Mesendoderm (in vitro differentiated cells): Measurements from ENCODE around the gene IQCE.

Experiments used
- DNase-seq: peaks from one replicate; pipeline ENCODE4 v3.0.0; 2013
- H2AK5ac ChIP-seq: 2 replicates; pipeline ENCODE4 v1.6.1; 2013; ENCODE audit warnings: low read length, inconsistent platforms
- H2BK120ac ChIP-seq: 2 replicates; pipeline ENCODE4 v1.6.1; 2013; ENCODE audit warnings: low read depth, mild to moderate bottlenecking, low read length, moderate library complexity, mixed read lengths
- H2BK15ac ChIP-seq: replicated peaks from 2 replicates; pipeline ENCODE4 v1.6.1; 2013; ENCODE audit warnings: low read depth, mild to moderate bottlenecking, moderate library complexity
- H2BK5ac ChIP-seq: 2 replicates; pipeline ENCODE4 v1.6.1; 2013; ENCODE audit warnings: low read length, inconsistent platforms
- H3K18ac ChIP-seq: 2 replicates; pipeline ENCODE4 v1.6.1; 2013; ENCODE audit warnings: mild to moderate bottlenecking, low read length, mixed read lengths
- H3K23ac ChIP-seq: one replicate; pipeline ENCODE4 v1.6.1; 2013; ENCODE audit warnings: low read length
- H3K27ac ChIP-seq: 2 replicates; pipeline ENCODE4 v1.5.1; 2013; ENCODE audit warnings: low read depth, mild to moderate bottlenecking, inconsistent platforms, low read length, moderate library complexity
- H3K27me3 ChIP-seq: 2 replicates; pipeline ENCODE4 v1.6.1; 2013; ENCODE audit warnings: low read length, control low read depth, mild to moderate bottlenecking, inconsistent platforms; ENCODE audit not compliant: insufficient read depth, poor library complexity
- H3K36me3 ChIP-seq: 2 replicates; pipeline ENCODE4 v1.6.1; 2013; ENCODE audit warnings: low read length, inconsistent platforms; ENCODE audit not compliant: control insufficient read depth, insufficient read depth
- H3K4ac ChIP-seq: one replicate; pipeline ENCODE4 v1.6.1; 2013; ENCODE audit warnings: low read depth, mild to moderate bottlenecking, low read length, moderate library complexity
- H3K4me1 ChIP-seq: 2 replicates; pipeline ENCODE4 v1.6.1; 2013; ENCODE audit warnings: low read depth, low read length, inconsistent platforms; ENCODE audit not compliant: control insufficient read depth
- H3K4me2 ChIP-seq: 2 replicates; pipeline ENCODE4 v1.6.1; 2013; ENCODE audit warnings: low read length
- H3K4me3 ChIP-seq: 2 replicates; pipeline ENCODE4 v1.5.1; 2013; ENCODE audit warnings: mild to moderate bottlenecking, low read length
- H3K56ac ChIP-seq: one replicate; pipeline ENCODE4 v1.6.1; 2013; ENCODE audit warnings: low read length
- H3K79me1 ChIP-seq: 2 replicates; pipeline ENCODE4 v1.6.1; 2013; ENCODE audit warnings: low read length, inconsistent platforms
- H3K79me2 ChIP-seq: 2 replicates; pipeline ENCODE4 v1.6.1; 2013; ENCODE audit warnings: mild to moderate bottlenecking, low read length; ENCODE audit not compliant: control insufficient read depth, insufficient read depth
- H3K9ac ChIP-seq: 2 replicates; pipeline ENCODE4 v1.6.1; 2013; ENCODE audit warnings: low read length, inconsistent platforms
- H4K5ac ChIP-seq: one replicate; pipeline ENCODE4 v1.6.1; 2013; ENCODE audit warnings: low read length
- H4K8ac ChIP-seq: one replicate; pipeline ENCODE4 v1.6.1; 2013; ENCODE audit warnings: low read depth, mild to moderate bottlenecking, control low read depth, low read length, moderate library complexity
- WGBS: extraction: QIAGEN DNeasy Blood & Tissue Kit; methylation state at CpG from one replicate; pipeline ENCODE4 v1.1.7; 2013; ENCODE audit warnings: low lambda C conversion rate, missing lambda C conversion rate; ENCODE audit not compliant: insufficient coverage; ENCODE audit errors: extremely low coverage; 5-methylcytosine and 5-hydroxymethylcytosine counted together

Gene IQCE

DNA sequence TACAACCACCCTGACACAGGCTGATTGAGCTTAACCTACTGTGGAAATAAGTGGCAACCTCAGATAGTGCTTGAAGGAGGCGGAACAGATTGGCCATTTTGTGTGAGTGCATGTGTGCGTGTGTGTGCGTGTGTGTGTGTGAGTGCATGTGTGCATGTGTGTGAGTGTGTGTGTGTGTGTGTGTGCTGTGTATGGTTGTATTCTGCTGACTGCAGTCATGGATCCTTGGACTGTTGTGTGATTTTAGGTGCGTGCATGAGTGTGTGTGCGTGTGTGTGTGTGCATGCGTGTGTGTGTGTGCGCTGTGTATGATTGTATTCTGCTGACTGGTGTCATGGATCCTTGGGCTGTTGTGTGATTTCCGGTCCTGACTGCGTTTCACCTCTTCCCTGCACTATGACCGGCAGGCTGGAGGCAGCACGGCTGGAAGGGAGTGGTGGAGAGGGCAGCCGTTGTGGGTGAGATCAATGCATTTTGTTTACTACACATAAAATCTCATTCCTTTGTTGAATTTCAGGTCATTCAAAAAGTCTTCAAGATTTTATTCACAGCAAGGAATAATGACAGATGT lies 6.3 kb downstream of the IQCE start:
- no peak overlapping the region for H2BK5ac ChIP-seq
- no peak overlapping the region for H3K4me2 ChIP-seq
- H3K56ac ChIP-seq = no peak overlapping the region
- no peaks in the 10 kb centered on the region for H3K79me2 ChIP-seq
- H3K27ac ChIP-seq = no peak overlapping the region
- no peaks in the 10 kb centered on the region for H3K36me3 ChIP-seq
- no peaks in the 10 kb centered on the region for H3K27me3 ChIP-seq
- no peak overlapping the region for H3K9ac ChIP-seq
- no peak overlapping the region for H3K4me3 ChIP-seq
- H3K23ac ChIP-seq = no peak overlapping the region
- H3K18ac ChIP-seq = no peak overlapping the region
- no peak overlapping the region for H2BK120ac ChIP-seq
- H3K79me1 ChIP-seq = peaks cover 2% of the 10 kb centered on the region
- no peak for DNase-seq
- H3K4me1 ChIP-seq = no peaks in the 10 kb centered on the region
- H3K4ac ChIP-seq = no peak overlapping the region
- H4K5ac ChIP-seq = no peak overlapping the region
- no peak overlapping the region for H2AK5ac ChIP-seq
- no peak overlapping the region for H4K8ac ChIP-seq
- WGBS = no CpG with 5 or more reads among the region's 12 CpGs
- H2BK15ac ChIP-seq = no peak overlapping the region

DNA sequence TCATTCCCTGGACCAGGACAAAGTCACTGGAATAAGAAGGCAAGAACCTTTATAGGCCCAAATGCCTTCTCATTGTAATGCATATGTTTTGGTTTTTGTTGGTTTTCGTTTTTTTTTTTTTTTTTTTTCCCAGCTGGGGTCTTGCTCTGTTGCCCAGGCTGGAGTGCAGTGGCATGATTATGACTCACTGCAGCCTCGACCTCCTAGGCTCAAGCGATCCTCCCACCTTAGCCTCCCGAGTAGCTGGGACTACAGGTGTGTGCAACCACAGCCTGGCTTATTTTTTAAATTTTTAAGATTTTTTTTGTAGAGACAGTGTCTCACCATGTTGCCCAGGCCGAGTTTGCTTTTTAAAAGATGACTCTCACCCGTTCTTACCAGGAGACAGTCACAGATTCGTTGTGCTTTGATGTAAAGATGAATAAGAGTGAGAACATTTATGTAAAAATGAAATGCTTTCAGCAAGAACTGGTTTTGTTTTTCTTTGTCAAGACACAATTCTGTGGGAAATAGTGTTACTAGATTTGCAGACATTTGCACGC lies 7.6 kb downstream of the IQCE start:
- Histone ChIP-seq H3K4ac (no peak overlapping the region), H3K9ac (no peak overlapping the region), H4K5ac (no peak overlapping the region), H4K8ac (no peak overlapping the region), H2AK5ac (no peak overlapping the region), H2BK5ac (no peak overlapping the region), H3K27me3 (no peaks in the 10 kb centered on the region), H2BK120ac (no peak overlapping the region), H3K4me3 (no peak overlapping the region), H3K56ac (no peak overlapping the region), H3K79me2 (no peaks in the 10 kb centered on the region), H3K18ac (no peak overlapping the region), H3K79me1 (no peaks in the 10 kb centered on the region), H3K27ac (no peak overlapping the region), H2BK15ac (no peak overlapping the region), H3K36me3 (no peaks in the 10 kb centered on the region), H3K4me2 (no peak overlapping the region), H3K4me1 (no peaks in the 10 kb centered on the region), H3K23ac (no peak overlapping the region)
- WGBS = no CpG with 5 or more reads among the region's 8 CpGs
- no peak for DNase-seq

DNA sequence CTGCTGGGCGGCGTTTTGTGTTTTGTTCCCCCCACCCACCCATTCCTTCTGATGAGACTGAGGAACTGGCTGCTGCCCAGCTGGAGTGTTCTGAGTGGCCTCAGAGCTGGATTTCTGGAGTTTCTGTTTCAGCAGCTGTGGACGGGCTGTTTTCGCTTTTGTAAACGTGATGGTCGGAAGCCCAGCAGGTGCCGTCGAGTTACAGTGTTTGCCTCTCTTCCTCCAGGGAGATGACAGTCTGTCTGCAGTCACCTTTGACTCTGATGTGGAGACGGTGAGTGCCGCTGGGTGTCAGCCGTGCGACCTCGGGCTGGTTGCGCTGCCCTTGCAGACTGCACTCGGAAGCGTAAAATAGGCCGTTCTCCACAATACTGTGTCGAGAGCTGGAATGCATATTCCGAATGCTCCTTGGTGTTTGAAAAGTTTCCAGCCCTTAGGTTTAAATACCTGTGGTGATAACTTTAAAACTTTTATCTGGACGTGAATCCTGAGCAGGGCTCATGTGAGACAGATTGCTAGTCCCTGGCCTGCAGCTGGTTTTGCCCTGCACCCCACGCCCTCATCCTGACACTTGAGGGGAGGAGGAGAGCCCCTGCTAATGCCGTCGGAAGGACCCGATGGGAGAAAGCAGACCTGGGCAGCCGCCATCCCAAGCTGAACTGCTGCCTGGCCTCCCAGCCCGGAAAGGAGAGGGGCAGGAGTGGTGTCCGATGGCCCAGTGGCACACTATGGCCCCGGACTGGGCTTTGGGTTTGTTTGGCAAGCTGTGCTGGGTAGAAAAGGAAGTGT lies 8.3 kb downstream of the IQCE start:
- no peaks in the 10 kb centered on the region for H3K79me2 ChIP-seq
- H3K4me1 ChIP-seq = no peaks in the 10 kb centered on the region
- H3K27ac ChIP-seq = no peak overlapping the region
- no peaks in the 10 kb centered on the region for H3K79me1 ChIP-seq
- no peak overlapping the region for H3K4me2 ChIP-seq
- H3K4me3 ChIP-seq = no peak overlapping the region
- H3K27me3 ChIP-seq = no peaks in the 10 kb centered on the region
- H3K4ac ChIP-seq = no peak overlapping the region
- DNase-seq = no peak
- no peak overlapping the region for H2BK5ac ChIP-seq
- H4K8ac ChIP-seq = no peak overlapping the region
- H2AK5ac ChIP-seq = no peak overlapping the region
- H2BK15ac ChIP-seq = no peak overlapping the region
- H3K36me3 ChIP-seq = no peaks in the 10 kb centered on the region
- peak overlapping the region; percentile 5 for H3K56ac ChIP-seq
- H3K18ac ChIP-seq = no peak overlapping the region
- no peak overlapping the region for H2BK120ac ChIP-seq
- no peak overlapping the region for H3K9ac ChIP-seq
- no peak overlapping the region for H3K23ac ChIP-seq
- H4K5ac ChIP-seq = no peak overlapping the region
- no CpG with 5 or more reads among the region's 28 CpGs for WGBS

DNA sequence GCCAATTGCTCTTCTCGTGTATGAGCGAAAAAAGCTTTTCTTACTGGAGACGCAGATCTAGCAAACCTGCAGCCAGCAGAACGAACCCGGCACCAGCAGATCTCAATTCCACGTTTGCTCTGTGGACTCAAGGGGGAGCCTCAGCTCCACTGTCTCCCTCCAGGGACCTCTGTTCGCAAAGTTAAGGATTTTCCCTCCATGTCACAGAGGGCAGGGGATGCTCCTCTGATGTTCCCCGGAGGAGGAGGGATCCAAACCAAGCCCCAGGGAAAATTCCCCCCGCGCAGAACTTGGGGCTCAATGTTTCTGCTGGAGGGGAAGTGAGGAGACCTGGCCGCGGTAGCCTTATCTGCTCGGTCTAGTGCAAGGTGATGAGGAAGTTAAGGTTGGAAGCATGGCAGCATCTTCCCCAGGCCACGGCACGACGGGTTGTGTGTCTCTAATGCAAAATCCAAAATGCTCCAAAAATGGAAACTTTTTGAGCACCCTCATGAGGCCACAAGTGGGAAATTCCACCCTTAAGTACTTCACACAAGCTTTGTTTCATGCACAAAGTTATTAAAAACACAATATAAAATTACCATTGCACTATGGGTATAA lies 9.0 kb downstream of the IQCE start:
- no peaks in the 10 kb centered on the region for H3K79me2 ChIP-seq
- H3K79me1 ChIP-seq = no peaks in the 10 kb centered on the region
- no peak overlapping the region for H2BK120ac ChIP-seq
- no peaks in the 10 kb centered on the region for H3K36me3 ChIP-seq
- H3K4ac ChIP-seq = no peak overlapping the region
- H3K4me1 ChIP-seq = no peaks in the 10 kb centered on the region
- no peak overlapping the region for H3K23ac ChIP-seq
- no peak overlapping the region for H3K18ac ChIP-seq
- WGBS = no CpG with 5 or more reads among the region's 16 CpGs
- H2BK5ac ChIP-seq = no peak overlapping the region
- H2BK15ac ChIP-seq = no peak overlapping the region
- no peak overlapping the region for H3K9ac ChIP-seq
- no peaks in the 10 kb centered on the region for H3K27me3 ChIP-seq
- H3K27ac ChIP-seq = no peak overlapping the region
- H3K56ac ChIP-seq = no peak overlapping the region
- no peak overlapping the region for H4K8ac ChIP-seq
- H3K4me2 ChIP-seq = no peak overlapping the region
- H2AK5ac ChIP-seq = no peak overlapping the region
- H4K5ac ChIP-seq = no peak overlapping the region
- H3K4me3 ChIP-seq = no peak overlapping the region
- peak; percentile 73 for DNase-seq

DNA sequence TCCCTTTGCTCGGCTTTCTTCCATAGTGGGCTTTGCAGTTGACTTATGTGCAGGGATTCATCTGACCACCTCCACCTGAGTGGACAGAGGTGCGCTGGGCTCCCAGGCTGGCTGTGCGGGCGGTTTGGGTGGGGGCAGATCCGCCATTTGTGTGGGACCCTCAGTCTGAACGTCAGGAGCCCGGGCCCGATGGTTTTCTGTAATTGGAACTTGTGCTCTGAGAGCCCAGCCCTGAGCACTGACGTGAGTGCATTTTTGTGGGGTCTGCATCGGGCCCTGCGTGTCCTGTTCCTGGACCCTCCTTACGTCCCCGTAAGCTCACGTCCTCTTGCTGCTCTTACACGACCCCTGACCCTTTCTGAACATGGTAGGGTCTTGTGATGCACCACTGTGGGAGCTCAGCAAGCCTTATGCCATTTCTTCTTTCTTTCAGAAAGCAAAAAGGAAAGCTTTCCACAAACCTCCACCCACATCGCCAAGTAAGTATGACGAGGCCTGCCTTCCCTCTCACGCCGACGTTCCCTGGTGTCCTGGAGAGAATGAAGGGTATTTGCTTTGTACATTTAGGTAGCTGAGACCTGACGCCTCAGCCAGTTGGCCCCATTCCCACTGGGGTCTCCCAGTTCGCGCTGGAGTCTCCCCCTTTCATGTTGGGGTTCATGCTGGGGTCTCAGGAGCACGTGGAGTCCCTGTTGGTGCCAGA lies 9.9 kb downstream of the IQCE start:
- Histone ChIP-seq H2BK15ac (no peak overlapping the region), H2BK5ac (no peak overlapping the region), H2AK5ac (no peak overlapping the region), H3K23ac (no peak overlapping the region), H3K27me3 (no peaks in the 10 kb centered on the region), H3K4me2 (no peak overlapping the region), H3K9ac (no peak overlapping the region), H3K27ac (no peak overlapping the region), H3K36me3 (no peaks in the 10 kb centered on the region), H3K79me1 (no peaks in the 10 kb centered on the region), H4K5ac (no peak overlapping the region), H3K18ac (no peak overlapping the region), H3K4ac (no peak overlapping the region), H2BK120ac (no peak overlapping the region), H3K4me1 (no peaks in the 10 kb centered on the region), H3K79me2 (no peaks in the 10 kb centered on the region), H3K56ac (no peak overlapping the region), H4K8ac (no peak overlapping the region), H3K4me3 (no peak overlapping the region)
- DNase-seq = no peak
- WGBS = no CpG with 5 or more reads among the region's 24 CpGs
